ENCODE measurements around the gene ACOX1.

Gene ACOX1

DNA sequence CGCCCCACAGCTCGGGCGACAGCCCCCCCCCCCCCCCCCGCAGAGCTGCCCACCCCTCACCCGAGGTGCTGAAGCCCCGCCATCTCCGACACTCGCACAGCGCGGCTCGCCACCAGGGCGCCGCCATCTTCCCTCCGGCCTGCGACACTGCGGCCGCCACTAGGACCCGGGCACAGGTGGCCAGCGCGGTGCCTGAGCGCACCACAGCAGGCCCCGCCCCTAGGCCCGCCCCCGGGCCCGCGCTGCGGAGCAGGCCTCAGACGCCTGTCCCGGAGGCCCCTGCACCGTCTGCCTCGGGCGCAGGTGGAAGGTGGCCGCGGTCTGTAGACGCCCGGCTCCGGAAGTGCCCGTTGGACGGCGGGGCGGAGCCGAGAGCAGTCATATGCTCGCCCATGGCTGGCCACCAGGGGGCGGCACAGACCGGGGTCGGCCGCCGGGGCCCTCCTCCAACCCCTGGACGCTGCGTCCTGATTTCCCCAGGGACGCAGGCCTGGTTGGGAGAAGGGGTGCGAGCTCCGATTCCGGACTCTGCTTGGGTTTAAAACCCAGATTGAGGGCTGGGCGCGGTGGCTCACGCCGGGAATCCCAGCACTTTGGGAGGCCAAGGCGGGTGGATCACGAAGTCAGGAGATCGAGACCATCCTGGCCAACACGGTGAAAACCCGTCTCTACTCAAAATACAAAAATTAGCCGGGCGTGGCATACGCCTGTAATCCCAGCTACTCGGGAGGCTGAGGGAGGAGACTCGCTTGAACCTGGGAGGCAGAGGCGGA is 74.0 kb downstream of the ACOX1 start, which contains the start of gene MRPL38:
TSS of gene MRPL38 (minus strand) at position 136 of the 773 bp plus-strand sequence. CDS start at position 127, 9 bp downstream.
- peak; percentile 97 for DNase-seq

DNA sequence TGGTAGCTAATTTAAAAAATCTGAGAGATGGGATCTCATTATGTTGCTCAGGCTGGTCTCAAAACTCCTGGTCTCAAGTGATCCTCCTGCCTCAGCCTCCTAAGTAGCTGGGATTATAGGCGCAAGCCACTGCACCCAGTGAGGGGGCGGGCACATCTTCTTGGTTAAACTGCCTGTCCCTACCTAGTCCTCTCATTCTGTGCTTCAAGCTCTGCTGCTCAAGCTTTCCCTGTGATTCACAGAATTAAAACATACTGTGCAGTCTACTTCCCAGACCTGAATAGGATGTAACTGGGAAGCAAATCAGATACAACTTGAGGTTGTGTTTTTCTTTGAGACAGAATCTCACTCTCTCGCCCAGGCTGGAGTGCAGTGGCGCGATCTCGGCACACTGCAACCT is 76.6 kb downstream of the ACOX1 start:
- DNase-seq = no peak

- DNase-seq = no peak
These were observed 77.2 kb downstream of the ACOX1 start for GRCh38 chr17:75901727-75902126.

DNA sequence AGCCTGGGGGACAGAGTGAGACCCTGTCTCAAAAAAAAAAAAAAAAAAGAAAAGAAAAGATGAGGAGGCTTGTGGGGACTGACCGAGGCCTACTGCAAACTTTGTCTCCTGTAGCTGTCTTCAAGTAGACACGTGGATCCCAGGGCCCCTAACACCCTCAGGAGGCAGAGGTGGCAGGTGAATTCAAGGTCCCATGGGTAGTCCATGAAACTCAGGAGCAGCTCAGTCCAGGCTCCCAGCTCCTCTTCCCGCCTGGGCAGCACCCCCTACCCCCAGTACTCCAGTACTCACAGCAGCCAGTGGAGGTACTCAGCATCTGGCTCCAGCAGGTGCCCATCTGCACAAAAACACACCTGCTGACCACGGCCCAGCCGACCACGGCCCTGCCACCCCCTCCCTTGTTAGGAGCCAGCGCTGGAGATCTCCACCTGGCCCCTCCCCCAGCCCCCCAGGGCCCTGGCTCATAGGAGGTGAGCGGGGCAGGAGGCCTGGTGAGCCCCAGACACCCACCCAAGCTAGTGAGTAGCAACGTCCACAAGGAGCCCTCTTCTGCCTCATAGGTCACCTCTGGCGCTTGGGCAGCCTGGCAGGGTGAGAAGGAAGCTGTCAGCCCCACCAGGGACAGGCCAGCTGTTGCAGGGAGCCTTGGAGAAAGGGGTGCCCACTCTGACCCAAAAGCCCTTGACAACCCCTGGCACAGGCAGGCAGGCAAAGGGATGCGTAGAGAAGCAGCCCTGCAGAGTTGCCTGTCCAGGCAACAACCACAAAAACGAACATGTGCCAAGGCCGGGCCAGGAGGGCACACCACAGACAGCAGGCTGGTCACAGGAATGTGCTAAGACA is 78.1 kb downstream of the ACOX1 start:
- DNase-seq = no peak

GRCh38 chr17:75899767-75900468 is 79.0 kb downstream of the ACOX1 start:
- no peak for DNase-seq

GRCh38 chr17:75899353-75899752 is 79.6 kb downstream of the ACOX1 start:
- no peak for DNase-seq

DNA sequence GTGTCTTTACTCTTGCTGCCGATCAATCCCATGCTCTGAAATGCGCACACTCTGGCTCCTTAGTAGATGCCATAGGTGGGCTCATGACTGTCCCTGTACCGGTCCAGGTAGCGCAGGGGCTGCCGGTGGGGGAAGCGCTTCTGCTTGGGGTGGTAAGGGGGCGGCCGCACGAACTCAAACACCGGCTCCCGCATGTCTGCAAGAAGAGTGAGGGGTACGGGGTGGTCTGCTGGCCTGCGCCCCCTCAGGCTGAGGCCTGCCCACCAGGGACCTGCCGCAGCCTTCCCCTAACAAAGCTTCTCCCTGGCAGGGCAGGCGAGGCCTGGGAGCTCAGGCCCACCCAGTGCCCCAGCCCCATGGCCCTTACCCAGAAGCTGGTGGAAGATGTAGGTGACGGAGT is 80.2 kb downstream of the ACOX1 start:
- DNase-seq = no peak

DNA sequence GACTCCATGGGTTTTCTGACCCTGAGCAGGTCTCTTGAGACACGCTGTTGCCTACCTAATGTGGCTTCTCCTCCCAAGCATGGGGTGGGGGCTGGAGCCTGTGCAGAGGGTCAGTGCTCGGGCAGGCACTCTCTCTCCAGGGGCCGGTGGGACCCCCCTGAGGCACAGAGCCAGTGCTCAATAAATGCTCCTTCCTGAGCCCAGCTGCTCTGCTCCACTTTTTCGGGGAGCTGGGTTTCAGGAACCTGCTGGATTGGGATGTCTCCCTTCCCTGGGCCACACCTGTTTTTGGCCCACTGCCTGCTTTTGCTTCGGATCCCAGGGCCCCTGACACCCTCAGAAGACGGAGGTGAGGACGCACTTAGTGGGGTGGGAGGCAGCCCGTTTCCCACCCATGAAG is 80.9 kb downstream of the ACOX1 start:
- DNase-seq = no peak

GRCh38 chr17:75897160-75898019 is 81.6 kb downstream of the ACOX1 start:
- DNase-seq = no peak

- DNase-seq = peak; percentile 88
These were observed 82.4 kb downstream of the ACOX1 start, which contains the start of gene TRIM65 for GRCh38 chr17:75896415-75897159. Gene TRIM65, minus strand, starts transcription at chr17:75896951. Its CDS starts 14 bp downstream, at chr17:75896937.

DNA sequence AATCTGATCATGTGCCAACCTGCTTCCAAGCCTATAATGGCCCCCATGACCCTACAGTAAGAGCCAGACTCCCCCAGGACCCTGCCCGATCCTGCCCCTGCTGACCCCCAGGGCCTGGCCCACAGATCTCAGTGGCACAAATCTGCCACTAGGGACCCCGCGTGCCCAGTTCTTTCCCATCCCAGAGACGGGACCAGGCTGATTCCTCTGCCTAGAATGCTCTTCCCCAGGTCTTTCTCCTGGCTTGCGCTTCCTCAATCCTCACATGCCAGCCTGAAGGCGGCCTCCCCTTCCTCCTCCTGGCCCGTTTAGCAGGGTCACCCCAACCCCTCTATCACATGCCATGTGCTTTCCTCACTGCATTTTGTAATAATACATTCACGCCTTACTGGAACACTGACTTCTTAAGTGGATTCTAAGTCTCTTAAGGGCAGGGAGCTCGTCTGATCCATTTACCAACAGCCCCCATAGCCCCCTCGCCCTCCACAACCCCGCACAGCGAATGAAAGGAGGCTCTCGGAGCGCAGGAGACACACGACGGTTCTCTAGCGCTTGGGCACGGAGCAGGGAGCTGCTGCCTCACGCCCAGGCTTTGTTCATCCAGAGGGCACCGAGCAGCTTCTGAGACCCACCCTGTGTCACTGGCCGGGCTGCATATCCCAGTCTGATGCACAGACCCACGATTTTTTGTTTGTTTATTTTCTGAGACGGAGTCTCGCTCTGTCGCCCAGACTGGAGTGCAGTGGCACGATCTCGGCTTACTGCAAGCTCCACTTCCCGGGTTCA is 83.4 kb downstream of the ACOX1 start:
- peak; percentile 55 for DNase-seq

DNA sequence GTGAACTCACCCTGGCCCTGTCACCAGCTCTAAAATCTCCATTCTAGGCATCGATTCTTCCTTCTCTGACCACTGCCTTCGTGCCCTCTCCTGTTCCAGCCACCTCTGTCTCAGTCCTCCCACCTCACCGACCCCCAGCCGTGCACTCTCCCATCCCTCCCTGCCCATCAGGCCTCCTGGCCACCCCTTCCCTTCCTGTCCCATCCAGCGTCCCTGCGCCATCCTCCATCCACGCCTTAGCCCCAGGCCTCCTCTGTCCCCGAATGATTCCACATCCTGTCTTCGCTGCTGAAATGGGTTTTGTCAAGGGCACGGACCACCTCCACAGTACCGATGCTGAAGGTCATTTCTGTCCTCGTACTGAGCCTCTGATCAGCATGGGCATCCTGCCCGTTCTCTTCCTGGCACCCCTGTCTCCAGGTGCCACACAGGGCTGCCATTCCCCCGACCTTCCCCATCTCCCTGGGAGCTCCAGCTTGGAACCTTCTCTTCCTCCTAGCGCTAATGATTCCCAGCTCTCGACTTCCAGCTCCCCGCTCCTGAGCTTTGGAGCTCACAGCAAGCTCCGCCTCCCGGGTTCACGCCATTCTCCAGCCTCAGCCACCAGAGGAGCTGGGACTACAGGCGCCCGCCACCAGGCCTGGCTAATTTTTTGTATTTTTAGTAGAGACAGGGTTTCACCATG is 84.8 kb downstream of the ACOX1 start:
- DNase-seq = no peak

DNA sequence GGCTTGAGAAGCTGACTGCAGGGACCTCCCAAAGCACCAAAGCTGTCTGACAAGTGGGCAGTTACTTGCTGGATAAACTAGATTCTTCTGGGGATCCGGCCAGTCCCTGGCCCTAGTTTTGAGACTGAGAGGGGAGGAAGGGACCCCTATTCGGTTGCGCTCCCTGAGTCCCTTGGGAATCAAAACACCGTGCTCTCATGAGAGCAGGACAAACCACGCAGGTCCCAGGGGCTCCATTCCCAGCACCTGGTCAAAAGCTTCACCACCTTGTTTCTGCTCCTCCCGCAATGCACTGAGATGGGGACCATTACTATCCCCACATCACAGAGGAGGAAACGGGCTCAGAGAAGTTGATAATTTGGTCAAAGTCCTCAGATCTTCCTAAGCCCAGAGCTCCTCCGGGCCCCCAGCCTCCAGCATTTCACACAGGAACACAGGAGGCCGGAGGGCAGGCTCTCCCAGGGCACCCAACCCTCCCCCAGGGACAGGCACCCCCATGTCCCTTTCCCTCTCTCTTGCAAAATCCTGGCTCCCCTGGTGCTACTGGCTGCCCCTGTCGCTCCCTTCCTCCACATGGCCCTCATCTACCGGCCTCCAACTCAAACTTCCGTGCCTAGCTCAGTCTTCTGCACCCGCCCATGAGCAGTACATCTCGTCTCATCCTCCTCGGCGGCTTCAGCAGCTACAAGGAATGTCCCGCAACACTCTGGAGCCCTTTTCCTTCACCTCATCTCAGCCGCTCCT is 85.5 kb downstream of the ACOX1 start:
- DNase-seq = no peak

DNA sequence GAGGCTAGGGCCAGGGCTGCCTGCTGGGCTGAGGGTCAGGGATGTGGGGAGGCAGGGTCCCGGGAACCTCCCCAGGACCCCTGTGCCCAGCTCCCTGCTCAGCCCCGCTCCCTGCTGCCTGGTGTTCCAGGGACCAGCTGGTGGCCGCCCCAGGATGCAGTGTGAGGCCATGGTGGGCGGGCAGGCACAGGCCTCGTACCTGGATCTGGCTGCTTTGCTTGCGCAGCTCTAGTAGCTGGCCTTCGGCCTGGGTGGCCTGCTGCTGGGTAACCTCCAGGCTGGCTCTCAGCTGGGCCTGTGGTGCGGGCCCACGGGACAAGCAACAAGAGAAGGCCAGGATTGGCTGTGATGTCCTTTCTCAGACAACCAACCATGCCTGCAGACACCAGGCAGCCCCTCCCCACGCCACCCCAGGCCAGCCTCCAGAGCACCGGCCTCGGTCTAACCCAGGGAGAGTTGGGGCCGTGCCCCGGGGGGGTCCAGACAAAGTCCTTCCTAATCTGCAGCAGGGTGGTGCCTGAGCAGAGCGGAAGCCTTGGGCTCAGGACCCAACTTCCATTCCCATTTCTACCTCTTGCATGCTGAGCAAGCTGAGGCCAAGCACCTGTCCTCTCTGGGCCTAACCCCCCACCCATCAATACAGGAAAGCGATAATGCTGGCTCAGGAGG is 86.3 kb downstream of the ACOX1 start:
- DNase-seq = no peak

- no peak for DNase-seq
These were observed 87.1 kb downstream of the ACOX1 start for GRCh38 chr17:75891605-75892555.
